HG03439 (cell line): ENCODE data around the gene HSFX3.
"Not testable (repeated sequence)": the region's sequence is repeated elsewhere in the genome, so short reads cannot be mapped to it uniquely, and the experiment has no call there.

Experiments used
- ATAC-seq: cut with Tn5 transposase; IDR thresholded peaks from one replicate; pipeline ENCODE4 v1.9.1; 2021; ENCODE audit warnings: mild to moderate bottlenecking, moderate library complexity; ENCODE audit not compliant: unreplicated experiment

Gene HSFX3

DNA sequence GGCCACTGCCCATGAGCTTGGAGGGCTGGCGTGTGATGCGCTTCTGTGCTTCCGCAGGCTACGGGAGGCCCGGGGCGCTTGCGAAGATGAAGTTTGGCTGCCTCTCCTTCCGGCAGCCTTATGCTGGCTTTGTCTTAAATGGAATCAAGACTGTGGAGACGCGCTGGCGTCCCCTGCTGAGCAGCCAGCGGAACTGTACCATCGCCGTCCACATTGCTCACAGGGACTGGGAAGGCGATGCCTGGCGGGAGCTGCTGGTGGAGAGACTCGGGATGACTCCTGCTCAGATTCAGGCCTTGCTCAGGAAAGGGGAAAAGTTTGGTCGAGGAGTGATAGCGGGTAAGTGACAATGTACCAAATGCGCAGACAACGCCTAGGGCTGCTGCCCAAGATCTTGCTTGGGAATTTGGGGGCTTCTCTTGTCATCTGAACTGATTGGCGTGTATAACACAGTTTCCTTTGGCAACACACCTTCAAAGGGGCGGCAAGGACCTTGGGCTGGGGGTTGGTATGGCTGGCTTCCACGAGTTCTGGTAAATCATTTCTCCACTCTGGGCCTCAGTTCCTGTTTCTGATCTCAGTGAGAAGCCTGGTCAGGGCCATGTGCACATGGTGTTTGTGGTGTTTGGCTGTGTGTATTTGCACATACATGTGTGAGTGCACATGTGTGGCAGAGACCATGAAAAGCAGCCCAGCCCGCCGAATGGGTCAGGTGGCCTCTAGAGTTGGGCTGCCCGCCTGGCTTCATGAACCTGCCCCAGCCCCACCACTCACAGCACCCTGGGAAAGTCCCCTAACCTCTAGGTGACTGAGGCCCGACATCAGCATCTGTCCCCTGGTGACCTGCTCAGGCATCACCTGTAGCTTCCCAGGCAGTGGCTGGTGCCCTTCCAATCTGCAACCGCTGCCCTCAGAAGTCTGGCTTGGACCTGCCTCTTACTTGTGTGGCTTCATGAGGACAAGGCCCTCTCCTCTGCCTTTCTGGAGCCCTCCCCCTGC lies 3.9 kb downstream of the HSFX3 start:
- ATAC-seq = not testable (repeated sequence)

DNA sequence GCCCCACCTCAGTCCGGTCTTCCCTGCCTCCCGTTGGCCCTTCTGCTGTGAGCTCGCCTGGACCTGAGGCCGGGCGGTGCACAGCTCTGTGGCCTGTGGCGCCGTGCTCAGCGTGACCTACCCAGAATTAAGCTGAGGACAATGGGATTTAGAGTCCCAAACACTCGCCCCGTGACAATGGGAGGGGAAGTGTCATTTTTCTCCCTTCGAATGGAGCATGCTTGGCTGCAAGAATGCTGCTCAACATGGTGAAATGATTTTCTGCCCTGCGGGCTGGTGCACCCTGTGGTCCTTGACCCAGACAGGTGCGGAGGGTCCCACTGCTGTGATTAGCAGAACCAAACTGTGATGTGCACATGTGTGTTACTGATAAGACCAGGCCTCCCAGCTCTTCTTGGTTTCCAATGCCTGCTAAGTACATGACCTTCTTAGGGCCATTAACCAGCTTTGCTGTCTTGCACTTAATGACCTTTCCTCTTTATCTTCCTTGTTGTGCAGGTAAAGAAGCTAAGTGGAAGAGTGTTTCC lies 8.1 kb downstream of the HSFX3 start:
- ATAC-seq = no peak

GRCh38 chrX:149540621-149541520 lies 8.9 kb downstream of the HSFX3 start, which contains the start of gene EOLA1:
TSS of gene EOLA1 (plus strand) at chrX:149541012. CDS start at chrX:149545631, 4,619 bp downstream.
- peak; percentile 85 for ATAC-seq

GRCh38 chrX:149540131-149540620 lies 9.5 kb downstream of the HSFX3 start:
- no peak for ATAC-seq

DNA sequence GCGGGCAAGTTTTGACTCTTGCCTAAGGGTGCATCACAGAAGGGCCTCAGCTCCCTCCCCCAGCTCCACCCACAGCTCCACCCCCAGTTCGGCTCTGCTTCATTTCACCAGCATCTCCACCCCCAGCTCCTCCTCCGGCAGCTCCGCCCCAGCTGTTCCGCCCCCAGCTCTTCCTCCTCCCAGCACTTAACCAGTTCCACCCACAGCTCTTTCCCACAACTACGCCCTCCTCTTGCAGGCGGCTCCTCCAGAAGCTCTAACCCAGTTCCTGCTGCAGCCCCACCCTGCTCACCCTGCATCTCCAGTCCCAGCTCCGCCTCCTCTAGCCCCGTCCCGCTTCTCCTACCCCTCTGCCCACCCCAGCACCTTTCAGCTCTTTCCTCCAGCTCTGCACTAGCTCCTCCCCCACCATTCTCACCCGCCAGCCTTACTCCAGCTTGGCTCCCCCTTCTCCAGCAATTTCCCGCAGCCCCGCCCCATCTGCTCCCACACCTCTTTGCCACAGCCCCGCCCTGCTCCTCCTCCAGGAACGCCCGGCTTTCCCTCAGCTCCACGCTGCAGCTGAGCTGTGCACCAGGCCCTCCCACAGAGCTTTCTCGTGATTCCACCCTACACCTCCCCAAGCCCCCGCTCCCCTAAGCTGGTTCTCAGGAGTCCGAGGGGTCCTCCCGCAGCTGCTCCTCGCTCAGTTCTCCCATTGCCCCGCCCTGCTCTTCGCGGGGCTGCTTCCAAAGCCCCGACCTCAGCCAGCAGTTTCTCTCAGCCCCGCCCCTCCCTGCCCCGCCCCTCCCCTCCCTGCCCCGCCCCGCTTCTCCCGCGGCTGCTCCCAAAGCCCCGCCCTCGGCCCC lies 10.2 kb downstream of the HSFX3 start:
- peak; percentile 43 for ATAC-seq

- ATAC-seq = not testable (repeated sequence)
Observed at GRCh38 chrX:149537474-149537873, 12.2 kb downstream of the HSFX3 start.

DNA sequence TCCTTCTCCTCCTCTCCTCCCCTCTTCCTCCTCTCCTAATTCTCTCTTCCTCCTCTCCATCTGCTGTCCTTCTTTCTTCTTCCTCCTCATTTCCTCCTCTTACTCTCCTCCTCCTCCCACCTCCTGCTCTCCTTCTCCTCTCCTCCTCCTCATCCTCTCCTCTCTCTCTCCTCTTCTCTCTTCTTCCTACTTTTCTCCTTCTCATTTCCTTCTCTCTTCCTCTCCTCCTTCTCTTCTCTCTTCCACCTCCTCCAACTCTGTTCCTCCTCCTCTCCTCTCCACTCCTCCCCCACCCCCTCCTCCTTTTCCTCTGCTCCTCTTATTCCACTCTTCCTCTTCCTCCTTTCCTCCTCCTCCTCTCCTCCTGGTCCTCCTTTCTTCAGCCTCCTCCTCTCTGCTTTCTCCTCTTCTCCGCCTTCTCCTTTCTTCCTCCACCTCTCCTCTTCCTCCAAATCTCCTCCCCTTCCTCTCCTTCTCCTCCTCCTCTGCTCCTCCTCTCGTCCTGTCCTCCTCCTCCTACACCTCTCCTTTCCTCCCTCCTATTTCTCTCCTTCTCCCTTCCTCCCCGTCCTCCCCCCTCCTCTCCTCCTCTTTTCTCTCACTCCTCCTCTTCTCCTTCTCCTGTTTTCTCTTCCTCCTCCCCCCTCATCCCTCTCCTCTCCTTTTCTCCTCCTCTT lies 14.7 kb downstream of the HSFX3 start:
- ATAC-seq = not testable (repeated sequence)

DNA sequence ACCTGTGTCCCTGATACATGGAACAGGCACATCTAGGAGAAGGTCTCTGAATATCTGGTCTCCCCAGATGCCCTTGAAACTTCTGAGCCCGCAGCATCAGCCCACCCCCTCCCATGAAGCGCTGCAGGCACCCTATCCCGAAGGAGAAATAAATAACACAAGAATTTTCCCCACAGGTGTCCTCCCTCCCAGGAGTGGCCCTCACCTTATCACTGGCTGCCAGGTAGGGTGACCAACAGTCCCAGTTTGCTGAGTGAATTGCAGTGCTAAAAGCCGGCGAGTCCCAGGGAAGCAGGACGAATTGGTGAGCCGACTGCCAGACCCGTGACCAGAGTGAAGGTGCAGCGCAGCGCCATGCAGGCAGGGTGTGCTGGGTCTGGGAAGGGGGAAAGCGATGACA lies 15.7 kb downstream of the HSFX3 start:
- not testable (repeated sequence) for ATAC-seq

GRCh38 chrX:149532868-149533267 lies 16.9 kb downstream of the HSFX3 start:
- not testable (repeated sequence) for ATAC-seq

- peak; percentile 65 for ATAC-seq
Observed at GRCh38 chrX:149531599-149531998, 18.1 kb downstream of the HSFX3 start.

DNA sequence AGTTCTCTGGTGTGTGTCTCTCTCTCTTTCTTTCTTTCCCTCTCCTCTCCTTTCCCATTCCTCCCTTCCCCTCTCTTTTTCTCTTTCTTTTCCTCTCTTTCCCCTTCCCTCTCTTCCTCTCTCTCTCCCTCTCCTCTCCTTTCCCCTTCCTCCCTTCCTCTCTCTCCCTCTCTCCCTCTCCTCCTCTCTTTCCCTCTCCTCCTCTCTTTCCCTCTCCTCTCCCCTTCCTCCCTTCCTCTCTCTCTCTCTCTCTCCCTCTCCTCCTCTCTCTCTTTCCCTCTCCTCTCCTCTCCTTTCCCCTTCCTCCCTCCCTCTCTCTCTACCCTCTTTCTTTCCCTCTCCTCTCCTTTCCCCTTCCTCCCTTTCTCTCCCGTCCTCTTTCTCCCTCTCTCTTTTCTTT lies 21.3 kb downstream of the HSFX3 start:
- no peak for ATAC-seq

GRCh38 chrX:149527705-149528104 lies 22.0 kb downstream of the HSFX3 start:
- ATAC-seq = no peak

DNA sequence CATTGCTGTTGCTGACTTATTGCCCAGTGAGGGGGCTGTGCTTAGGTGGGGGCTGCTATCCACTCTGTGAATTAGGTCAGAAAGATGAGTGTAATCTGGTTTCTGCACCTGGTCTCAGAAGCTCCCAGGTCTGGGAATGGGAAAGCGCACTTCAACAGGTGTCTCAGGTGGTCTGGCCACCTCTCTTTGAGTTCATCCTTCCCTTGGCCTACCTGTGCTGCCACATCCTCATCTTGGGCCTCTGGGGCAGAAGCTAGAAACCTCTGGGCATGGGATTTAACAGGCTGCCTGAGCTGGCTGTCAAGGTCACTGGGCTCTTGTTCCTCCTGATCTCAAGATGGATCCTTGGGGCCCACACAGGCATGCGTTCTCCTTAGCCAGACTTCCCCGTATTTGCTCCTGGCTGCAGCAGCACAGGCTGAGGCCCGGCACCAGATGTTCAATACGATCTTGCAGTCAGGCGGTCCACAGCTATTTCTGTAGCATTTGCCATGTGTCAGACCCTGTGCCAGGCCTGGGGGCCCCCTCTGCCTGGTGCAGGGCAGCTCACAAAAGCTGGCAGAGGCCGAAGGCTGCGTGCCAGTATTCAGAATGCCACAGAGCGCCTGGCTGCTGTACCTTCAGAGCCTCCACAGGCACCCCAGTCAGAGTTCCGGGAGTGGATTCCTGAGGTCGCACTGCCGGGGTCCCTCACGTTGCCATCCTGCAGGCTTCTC lies 23.2 kb downstream of the HSFX3 start:
- ATAC-seq = not testable (repeated sequence)

DNA sequence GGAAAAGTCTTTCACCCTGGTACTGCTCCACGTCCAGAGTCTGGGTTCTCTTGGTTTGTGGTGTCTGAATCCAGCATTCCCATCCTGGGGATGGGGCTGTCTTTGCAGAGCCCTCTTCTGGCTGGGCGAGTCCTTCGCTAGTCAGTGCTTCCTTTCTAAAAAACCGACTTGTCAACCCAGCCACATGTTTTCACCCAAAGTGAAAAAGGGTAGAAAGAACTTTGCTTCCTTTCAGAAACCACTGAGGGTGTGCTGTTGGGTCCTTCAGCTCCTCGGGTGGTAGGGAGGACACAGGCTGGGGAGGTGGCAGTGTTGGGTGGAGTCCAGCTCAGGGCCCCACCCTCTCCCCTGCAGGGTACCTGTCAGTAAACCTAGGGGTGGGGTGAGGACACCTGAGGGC lies 23.8 kb downstream of the HSFX3 start:
- ATAC-seq = peak; percentile 62

DNA sequence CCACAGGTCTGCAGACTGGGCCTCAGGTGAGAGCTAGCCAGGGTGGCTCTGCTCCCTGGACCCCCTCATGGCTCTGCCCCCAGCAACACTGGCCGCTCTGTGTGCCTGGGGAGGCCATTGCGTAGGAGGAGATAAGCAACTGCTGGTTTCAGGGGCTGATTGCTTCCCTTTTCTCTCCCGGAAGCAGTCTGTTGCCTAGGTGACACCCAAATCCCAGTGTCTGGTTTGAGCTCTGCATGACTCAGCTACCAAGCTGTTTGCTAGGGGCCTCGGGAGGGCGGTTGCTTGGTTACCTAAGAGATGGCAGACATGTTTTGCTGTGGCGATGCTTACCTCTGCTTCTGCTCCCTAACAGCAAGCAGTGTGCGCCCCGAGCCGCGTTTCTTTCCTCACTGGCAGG lies 24.3 kb downstream of the HSFX3 start:
- peak; percentile 94 for ATAC-seq

GRCh38 chrX:149522916-149523315 lies 26.8 kb downstream of the HSFX3 start:
- ATAC-seq = no peak

GRCh38 chrX:149521438-149521837 lies 28.3 kb downstream of the HSFX3 start:
- no peak for ATAC-seq

DNA sequence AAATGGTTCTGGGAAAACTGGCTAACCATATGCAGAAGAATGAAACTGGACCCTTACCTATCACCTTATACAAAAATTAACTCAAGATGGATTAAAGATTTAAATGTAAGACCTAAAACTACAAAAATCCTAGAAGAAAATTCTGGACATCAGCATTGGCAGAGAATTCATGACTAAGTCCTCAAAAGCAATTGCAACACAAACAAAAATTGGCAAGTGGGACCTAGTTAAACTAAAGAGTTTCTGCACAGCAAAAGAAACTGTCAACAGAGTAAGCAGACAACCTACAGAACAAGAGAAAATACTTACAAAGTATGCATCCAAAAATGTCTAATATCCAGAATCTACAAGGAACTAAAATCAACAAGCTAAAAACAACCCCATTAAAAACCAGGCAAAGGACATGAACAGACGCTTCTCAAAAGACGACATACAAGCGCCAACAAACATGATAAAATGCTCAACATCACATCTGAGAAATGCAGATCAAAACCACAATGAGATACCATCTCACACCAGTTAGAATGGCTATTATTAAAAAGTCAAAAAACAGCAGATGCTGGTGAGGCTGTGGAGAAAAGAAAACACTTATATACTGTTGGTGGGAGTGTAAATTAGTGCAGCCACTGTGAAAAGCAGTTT lies 29.0 kb downstream of the HSFX3 start:
- ATAC-seq = not testable (repeated sequence)
